ACHN (cell line): ENCODE results near the gene SYTL2.

Experiments used
- DNase-seq: peaks from one replicate; pipeline ENCODE4 v3.0.0-alpha.2; 2015
- in situ Hi-C: cut with HindIII; loops from 2 replicates; pipeline ENCODE4 v1.10.0; 2017; ENCODE audit warnings: low sequenced_read_pairs, low pct_ligation_motif_present, low pct_unique_long_range_greater_than_20kb

Gene SYTL2

GRCh38 chr11:85774256-85775101 is 36.5 kb downstream of the SYTL2 start:
- no peak for DNase-seq
- in situ Hi-C loops, result no loop called here

DNA sequence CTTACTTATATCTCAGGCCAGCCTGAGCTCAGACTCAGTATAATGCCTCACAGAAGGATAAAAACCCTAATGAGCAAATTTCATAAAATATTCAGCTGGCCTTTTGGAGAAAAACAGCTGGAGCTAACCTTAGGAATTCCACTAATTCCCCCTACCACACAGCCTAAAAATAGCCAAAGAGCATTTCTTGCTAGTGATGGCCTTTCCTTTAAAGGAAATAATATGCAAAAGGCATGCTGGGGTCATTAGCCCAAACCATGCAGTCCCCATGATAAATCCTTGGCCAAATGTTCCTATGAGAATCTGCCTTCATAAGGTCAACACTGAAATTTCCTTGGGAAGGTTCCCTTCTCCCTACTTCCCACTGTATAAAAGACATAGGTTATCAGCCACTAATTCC is 38.2 kb downstream of the SYTL2 start:
- in situ Hi-C loops, result no loop called here
- no peak for DNase-seq

GRCh38 chr11:85771568-85771967 is 39.4 kb downstream of the SYTL2 start:
- in situ Hi-C loops, result no loop called here
- no peak for DNase-seq

GRCh38 chr11:85769771-85770170 is 41.2 kb downstream of the SYTL2 start:
- in situ Hi-C loops, result no loop called here
- no peak for DNase-seq

DNA sequence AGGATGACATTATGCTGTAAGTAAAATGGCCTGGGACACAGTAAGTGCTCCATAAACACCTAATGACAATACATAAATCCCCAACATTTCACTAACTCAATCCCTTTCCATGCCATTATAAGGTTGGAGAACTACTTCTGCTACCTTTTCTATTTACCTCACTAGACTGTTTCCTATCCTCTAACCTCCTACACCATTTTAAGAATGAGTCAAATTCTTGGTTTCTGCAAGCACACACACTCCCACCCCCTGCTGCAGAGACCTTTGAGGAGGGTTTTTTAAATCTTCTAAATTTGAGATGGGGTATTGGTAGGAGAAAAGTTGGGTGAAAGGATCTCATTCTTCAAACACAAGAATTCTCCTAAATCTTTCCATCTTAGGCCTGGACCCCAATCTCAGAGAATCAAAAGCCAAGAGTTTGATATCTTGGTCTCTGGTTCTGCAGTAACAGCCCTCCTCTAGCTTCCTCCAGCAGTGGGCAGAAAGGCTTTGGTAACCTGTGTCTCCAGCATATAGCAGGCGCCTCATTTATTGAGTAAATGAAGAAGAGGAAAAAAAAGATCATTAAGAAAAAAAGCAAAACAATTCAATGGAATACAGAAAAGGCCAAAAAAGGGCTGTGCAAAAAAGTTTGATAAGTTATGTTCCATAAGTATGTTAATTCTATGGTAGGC is 42.3 kb downstream of the SYTL2 start:
- in situ Hi-C loops, result no loop called here
- DNase-seq, result no peak

DNA sequence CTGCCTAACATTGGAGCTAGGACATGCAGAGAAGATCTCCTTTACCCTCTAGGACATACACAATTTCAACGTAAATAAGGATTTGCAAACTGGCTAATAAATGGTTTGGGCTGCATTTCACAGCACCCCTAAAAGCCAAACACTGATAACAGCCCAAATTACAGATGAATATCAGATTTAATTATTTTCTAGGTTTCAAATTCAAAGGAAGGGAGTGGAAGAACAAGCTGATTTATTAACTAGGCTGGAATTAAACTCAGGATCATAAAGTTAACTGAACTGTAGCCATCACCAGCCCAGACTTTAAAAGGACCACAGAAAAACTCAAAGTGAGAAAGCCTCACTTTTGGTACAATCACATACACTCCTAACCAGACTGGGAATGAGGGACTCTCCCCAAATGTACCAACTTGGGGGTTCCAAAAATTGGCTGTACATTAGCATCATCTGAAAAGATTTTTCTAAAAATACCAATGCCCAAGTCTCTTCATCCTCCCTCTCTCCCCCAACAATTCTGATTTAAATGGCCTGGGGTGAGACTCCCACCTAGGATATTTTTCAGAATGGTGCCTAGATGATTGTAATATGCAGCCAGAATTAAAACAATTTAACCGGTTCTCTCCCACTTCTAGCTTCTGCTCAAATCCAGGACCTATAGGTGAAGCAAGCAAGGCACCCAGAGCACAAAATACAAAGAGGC is 43.5 kb downstream of the SYTL2 start:
- peak; percentile 35 for DNase-seq
- in situ Hi-C loops, result no loop called here

DNA sequence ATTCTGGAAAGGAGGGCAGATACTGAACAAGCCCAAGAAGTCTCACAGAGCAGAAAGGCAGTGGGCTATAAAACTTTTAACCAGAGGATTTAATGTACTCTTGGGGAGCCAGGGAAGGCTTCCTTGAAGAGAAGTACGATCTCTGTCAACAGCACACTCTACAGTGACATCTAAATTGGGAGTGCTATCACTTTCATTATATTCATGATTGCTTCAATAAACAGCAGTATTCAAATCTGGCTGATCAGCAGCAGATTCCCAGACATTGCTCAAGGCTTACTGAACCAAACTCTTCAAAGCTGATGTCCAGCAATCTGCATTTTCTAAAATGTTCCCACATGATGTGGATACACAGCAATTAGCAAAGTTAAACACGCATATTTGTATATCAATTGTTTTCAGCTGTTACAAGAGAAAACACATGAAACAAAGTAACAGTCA is 44.2 kb downstream of the SYTL2 start:
- DNase-seq, result no peak
- in situ Hi-C loops, result no loop called here

DNA sequence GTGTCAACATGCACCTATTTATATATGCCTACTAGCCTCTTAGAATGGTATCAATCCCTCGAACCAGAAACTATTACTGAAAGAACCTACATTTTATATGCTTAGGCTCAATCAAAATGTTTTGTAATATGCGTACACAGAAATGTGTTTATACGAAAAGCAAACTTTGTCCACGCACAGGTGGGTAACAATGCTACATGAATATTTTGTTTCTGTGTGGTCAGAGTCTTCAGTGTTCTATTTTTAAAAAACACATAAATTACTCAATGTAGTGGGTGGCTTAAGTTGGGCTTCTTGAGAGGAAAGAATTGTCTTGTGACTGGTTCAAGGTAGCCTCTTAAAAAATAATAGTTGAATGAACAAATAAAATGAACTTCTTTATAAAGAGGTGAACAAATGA is 46.1 kb downstream of the SYTL2 start:
- in situ Hi-C loops, result no loop called here
- no peak for DNase-seq

GRCh38 chr11:85762226-85762625 is 48.7 kb downstream of the SYTL2 start:
- DNase-seq, result no peak
- in situ Hi-C loops, result no loop called here

DNA sequence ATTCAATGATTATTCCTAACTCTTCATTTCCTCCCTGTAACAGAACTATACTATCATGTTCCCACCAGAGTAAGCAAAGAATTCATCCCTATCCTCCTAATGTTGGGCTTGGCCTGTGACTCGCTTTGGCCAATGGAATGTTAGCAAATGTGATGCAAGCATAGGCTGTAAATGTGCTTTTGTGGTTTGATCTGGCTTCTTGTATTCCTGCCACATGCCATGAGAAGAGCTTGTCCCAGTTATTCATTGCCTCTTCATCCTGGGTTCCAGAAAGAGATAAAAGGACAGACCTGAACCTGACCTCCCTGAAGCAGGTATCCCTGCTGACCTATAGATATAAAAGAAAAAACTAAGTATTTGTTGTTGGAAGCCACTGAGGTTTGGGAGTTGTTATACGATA is 51.0 kb downstream of the SYTL2 start:
- in situ Hi-C loops, result no loop called here

GRCh38 chr11:85758480-85759039 is 52.4 kb downstream of the SYTL2 start:
- DNase-seq, result no peak
- in situ Hi-C loops, result no loop called here

More for the DNA sequence above, 51.0 kb downstream of the SYTL2 start:
- peak; percentile 84 for DNase-seq

DNA sequence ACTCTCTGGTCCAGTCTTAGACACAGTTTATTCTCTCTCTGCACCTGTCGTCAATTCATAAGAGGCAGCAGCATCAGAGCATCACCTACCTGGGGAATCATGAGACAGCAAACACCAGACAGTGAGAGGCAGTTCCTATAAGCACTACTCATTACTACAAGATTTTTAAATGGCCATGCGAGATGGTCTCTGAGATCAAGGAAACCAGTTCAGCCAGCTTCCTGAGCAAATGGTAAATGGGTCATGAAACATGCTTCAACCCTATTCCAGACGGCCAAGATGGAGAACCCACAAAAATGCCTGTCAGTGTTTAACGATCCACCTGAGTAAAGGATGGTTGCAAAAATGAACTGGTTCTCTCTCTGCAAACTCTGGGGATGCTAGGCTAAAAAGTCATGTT is 52.9 kb downstream of the SYTL2 start:
- no peak for DNase-seq
- in situ Hi-C loops, result no loop called here

DNA sequence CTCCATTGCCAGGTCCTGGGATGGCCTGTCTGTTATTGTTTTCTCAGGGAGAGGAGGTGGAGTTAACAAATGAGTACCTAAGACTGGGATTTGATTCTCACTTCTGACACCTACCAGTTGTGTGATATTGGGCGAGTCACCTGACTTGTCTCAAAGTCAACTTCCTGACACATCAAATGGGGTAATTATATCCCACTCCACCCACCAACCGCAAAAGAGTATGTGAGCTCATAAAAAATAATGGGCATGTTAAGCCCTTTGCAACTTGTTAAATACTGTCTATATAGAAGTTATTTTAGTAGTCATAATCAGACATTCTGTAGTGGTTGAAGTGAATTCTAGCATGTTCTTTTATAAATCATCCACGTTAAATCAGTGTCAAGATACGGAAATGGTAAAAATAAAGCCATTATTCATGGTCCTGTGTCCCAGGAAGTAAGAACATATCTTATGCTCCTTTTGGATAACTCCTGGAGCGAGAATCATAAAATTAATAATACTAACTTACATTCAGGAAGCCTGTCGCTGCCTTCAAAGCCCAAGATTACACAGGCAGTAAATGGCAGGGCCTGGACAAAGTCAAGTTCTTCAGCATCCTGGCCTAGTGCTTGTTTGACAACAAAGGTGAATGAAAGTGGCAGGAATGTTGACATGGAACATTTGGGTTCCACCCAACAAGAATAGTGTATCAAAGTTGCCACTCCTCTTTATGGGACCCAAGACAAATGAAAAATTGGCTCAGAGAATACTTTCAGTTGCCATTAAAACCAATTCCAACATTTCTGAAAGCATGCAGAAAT is 54.3 kb downstream of the SYTL2 start:
- in situ Hi-C loops, result no loop called here
- no peak for DNase-seq

DNA sequence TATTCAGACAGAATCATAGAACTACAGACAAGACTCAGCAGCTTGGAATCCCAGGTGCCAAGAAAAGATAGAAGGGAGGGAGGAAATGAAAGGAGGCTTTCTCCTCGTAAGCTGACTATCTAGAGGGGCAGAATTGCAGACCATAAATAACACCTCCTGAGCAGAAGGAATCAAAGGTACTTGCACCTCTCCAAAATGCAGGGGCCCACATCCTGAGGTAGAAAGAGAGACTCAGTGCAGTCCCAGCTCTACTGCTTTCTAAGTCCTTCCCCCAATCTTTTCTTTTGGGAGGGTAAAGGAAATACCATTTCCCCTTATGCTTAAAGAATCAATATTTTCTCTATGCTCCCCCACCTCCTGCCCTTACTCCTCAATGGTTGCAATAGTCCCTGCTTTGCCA is 55.2 kb downstream of the SYTL2 start:
- DNase-seq, result no peak
- in situ Hi-C loops, result no loop called here

- in situ Hi-C loops, result no loop called here
- no peak for DNase-seq
Measured at GRCh38 chr11:85755285-85755684, 55.7 kb downstream of the SYTL2 start.

- DNase-seq, result no peak
Measured at GRCh38 chr11:85752890-85753581, 57.9 kb downstream of the SYTL2 start.

GRCh38 chr11:85752201-85752889 is 58.6 kb downstream of the SYTL2 start:
- no peak for DNase-seq
- in situ Hi-C loops, result no loop called here

More at GRCh38 chr11:85752890-85753581, 57.9 kb downstream of the SYTL2 start:
- in situ Hi-C loops, result no loop called here
